CD4-positive, CD25-positive, alpha-beta regulatory T cell (primary cell): ENCODE data around the gene LACRT. TPM values are rescaled to one million over a fixed set of nuclear protein-coding genes. Genes with fewer than 3 reads are reported as not detected.
A peak's percentile ranks its signal among the peaks of the same experiment; 100 is the strongest.

Source experiments
- ATAC-seq, 2 donors: fragments of 150-1000 bp; cut with Tn5 transposase; one replicate each; pipeline ENCODE4 v1.10.0; 2021; ENCODE audit warnings: low read depth in 2 of 2, moderate number of reproducible peaks in 2 of 2, moderate library complexity in 1 of 2
- DNase-seq, 3 donors: peaks; one replicate each; pipeline versions ENCODE4 v3.0.0 to v3.0.0-alpha.2; 2012 to 2022; ENCODE audit warnings: mixed read lengths in 1 of 3
- H3K27ac ChIP-seq: one replicate; pipeline ENCODE4 v1.7.0; 2013; ENCODE audit warnings: mild to moderate bottlenecking, low read length; ENCODE audit not compliant: insufficient read depth, poor library complexity, severe bottlenecking
- H3K27me3 ChIP-seq: one replicate; pipeline ENCODE4 v1.7.0; 2013; ENCODE audit warnings: low read length; ENCODE audit not compliant: control insufficient read depth, insufficient read depth
- H3K36me3 ChIP-seq: one replicate; pipeline ENCODE4 v1.7.0; 2013; ENCODE audit warnings: mild to moderate bottlenecking, low read length, moderate library complexity; ENCODE audit not compliant: control insufficient read depth, insufficient read depth
- H3K4me1 ChIP-seq: 2 replicates; pipeline ENCODE4 v1.7.0; 2013; ENCODE audit warnings: mild to moderate bottlenecking, low read length; ENCODE audit not compliant: insufficient read depth, control insufficient read depth, poor library complexity, severe bottlenecking
- H3K4me3 ChIP-seq: one replicate; pipeline ENCODE4 v1.7.0; 2013; ENCODE audit warnings: low read depth, mild to moderate bottlenecking, low read length, moderate library complexity
- H3K9me3 ChIP-seq, 2 experiments: 1 replicate in 1 of 2; 2 replicates in 1 of 2; pipeline ENCODE4 v1.7.0; 2013; ENCODE audit warnings: low read length in 2 of 2, mild to moderate bottlenecking in 1 of 2, moderate library complexity in 1 of 2; ENCODE audit not compliant: control insufficient read depth in 2 of 2
- H3K27ac Mint-ChIP-seq, 3 donors: one replicate each; pipeline ENCODE4 v1.8.0; 2020 to 2022; ENCODE audit warnings: mild to moderate bottlenecking in 3 of 3, mixed read lengths in 3 of 3, moderate library complexity in 2 of 3
- H3K27me3 Mint-ChIP-seq: one replicate; pipeline ENCODE4 v1.8.0; 2022; ENCODE audit warnings: mild to moderate bottlenecking, mixed read lengths
- H3K36me3 Mint-ChIP-seq: one replicate; pipeline ENCODE4 v1.8.0; 2020; ENCODE audit warnings: mixed read lengths
- H3K4me1 Mint-ChIP-seq, 4 donors: one replicate each; pipeline ENCODE4 v1.8.0; 2020 to 2022; ENCODE audit warnings: mixed read lengths in 4 of 4, mild to moderate bottlenecking in 1 of 4
- H3K4me3 Mint-ChIP-seq, 4 donors: one replicate each; pipeline ENCODE4 v1.8.0; 2020 to 2022; ENCODE audit warnings: mild to moderate bottlenecking in 4 of 4, mixed read lengths in 4 of 4, moderate library complexity in 3 of 4
- H3K9me3 Mint-ChIP-seq, 7 donors: one replicate each; pipeline ENCODE4 v1.8.0; 2020 to 2022; ENCODE audit warnings: mixed read lengths in 7 of 7, mild to moderate bottlenecking in 3 of 7, moderate library complexity in 2 of 7
- polyA plus RNA-seq, 4 donors: library from polyadenylated mRNA; unstranded; fragments of 300-500 nt; fragmentation: Illumina TruSeq; gene quantifications; one replicate each; pipeline ENCODE4 v1.2.3, GENCODE V29; 2021
- total RNA-seq: library from RNA; stranded (reverse); gene quantifications from one replicate; pipeline ENCODE4 v1.2.3, GENCODE V29; 2022

The LACRT gene
- total and polyA plus RNA-seq, 5 donors from 2014 or later: not detected

- H3K4me1 ChIP-seq: no peaks in the 10 kb centered on the region
- Mint-ChIP-seq H3K27ac (no peak overlapping the region), H3K4me1 (peaks cover 0 to 3% (median 0%) of the 10 kb centered on the region in 4 donors), H3K27me3 (peaks cover 33% of the 10 kb centered on the region), H3K9me3 (peaks cover 0 to 11% (median 2%) of the 10 kb centered on the region in 7 donors), H3K4me3 (no peak overlapping the region), H3K36me3 (no peaks in the 10 kb centered on the region)
- peaks cover 6 to 8% of the 10 kb centered on the region in 2 experiments for H3K9me3 ChIP-seq
- no peak for DNase-seq
- no peaks in the 10 kb centered on the region for H3K36me3 ChIP-seq
- no peaks in the 10 kb centered on the region for H3K27me3 ChIP-seq
- H3K4me3 ChIP-seq: no peak overlapping the region
- H3K27ac ChIP-seq: no peak overlapping the region
- no peak for ATAC-seq
Observed at GRCh38 chr12:54631988-54632728, 2.5 kb downstream of the LACRT start.

- H3K27ac ChIP-seq: no peak overlapping the region
- Mint-ChIP-seq H3K36me3 (no peaks in the 10 kb centered on the region), H3K27ac (no peak overlapping the region), H3K9me3 (peaks cover 0 to 15% (median 2%) of the 10 kb centered on the region in 7 donors), H3K4me1 (peaks cover 0 to 3% (median 0%) of the 10 kb centered on the region in 4 donors), H3K27me3 (peaks cover 37% of the 10 kb centered on the region), H3K4me3 (no peak overlapping the region)
- no peaks in the 10 kb centered on the region for H3K4me1 ChIP-seq
- H3K36me3 ChIP-seq: no peaks in the 10 kb centered on the region
- peaks cover 6 to 9% of the 10 kb centered on the region in 2 experiments for H3K9me3 ChIP-seq
- no peak overlapping the region for H3K4me3 ChIP-seq
- ATAC-seq (no peak), DNase-seq (no peak)
- no peaks in the 10 kb centered on the region for H3K27me3 ChIP-seq
Observed at GRCh38 chr12:54631551-54631950, 3.1 kb downstream of the LACRT start.

GRCh38 chr12:54629925-54630324, 4.8 kb downstream of the LACRT start:
- Histone ChIP-seq H3K36me3 (no peaks in the 10 kb centered on the region), H3K27ac (no peak overlapping the region), H3K4me3 (no peak overlapping the region), H3K27me3 (peaks cover 9% of the 10 kb centered on the region), H3K4me1 (no peaks in the 10 kb centered on the region), H3K9me3 (peaks cover 6 to 9% of the 10 kb centered on the region in 2 experiments)
- H3K4me1 Mint-ChIP-seq: peaks cover 0 to 3% (median 0%) of the 10 kb centered on the region in 4 donors
- H3K36me3 Mint-ChIP-seq: no peaks in the 10 kb centered on the region
- no peak overlapping the region for H3K27ac Mint-ChIP-seq
- ATAC-seq: no peak
- DNase-seq: no peak
- H3K27me3 Mint-ChIP-seq: peaks cover 34% of the 10 kb centered on the region
- no peak overlapping the region for H3K4me3 Mint-ChIP-seq
- H3K9me3 Mint-ChIP-seq: peaks cover 0 to 19% (median 4%) of the 10 kb centered on the region in 7 donors

GRCh38 chr12:54628186-54628846, 6.4 kb downstream of the LACRT start:
- Histone ChIP-seq H3K27me3 (peaks cover 16% of the 10 kb centered on the region), H3K27ac (no peak overlapping the region), H3K9me3 (peaks cover 6 to 9% of the 10 kb centered on the region in 2 experiments), H3K36me3 (no peaks in the 10 kb centered on the region), H3K4me3 (no peak overlapping the region), H3K4me1 (no peaks in the 10 kb centered on the region)
- DNase-seq: no peak
- Mint-ChIP-seq H3K27ac (no peak overlapping the region), H3K36me3 (no peaks in the 10 kb centered on the region), H3K4me1 (peaks cover 0 to 3% (median 0%) of the 10 kb centered on the region in 4 donors), H3K4me3 (no peak overlapping the region), H3K27me3 (peaks cover 37% of the 10 kb centered on the region), H3K9me3 (peaks cover 0 to 19% (median 2%) of the 10 kb centered on the region in 7 donors)
- ATAC-seq: no peak

GRCh38 chr12:54627304-54627703, 7.4 kb downstream of the LACRT start:
- peaks cover 6 to 9% of the 10 kb centered on the region in 2 experiments for H3K9me3 ChIP-seq
- ATAC-seq (no peak), DNase-seq (no peak)
- H3K27me3 ChIP-seq: peaks cover 17% of the 10 kb centered on the region
- Mint-ChIP-seq H3K27me3 (peaks cover 44% of the 10 kb centered on the region), H3K4me1 (peaks cover 0 to 2% (median 0%) of the 10 kb centered on the region in 4 donors), H3K36me3 (no peaks in the 10 kb centered on the region), H3K9me3 (peaks cover 0 to 19% (median 2%) of the 10 kb centered on the region in 7 donors), H3K4me3 (no peak overlapping the region), H3K27ac (no peak overlapping the region)
- no peak overlapping the region for H3K27ac ChIP-seq
- no peaks in the 10 kb centered on the region for H3K4me1 ChIP-seq
- no peak overlapping the region for H3K4me3 ChIP-seq
- no peaks in the 10 kb centered on the region for H3K36me3 ChIP-seq

- H3K27me3 Mint-ChIP-seq: peaks cover 51% of the 10 kb centered on the region
Observed at GRCh38 chr12:54625598-54625997, 9.1 kb downstream of the LACRT start.

GRCh38 chr12:54624315-54625279, 10.1 kb downstream of the LACRT start:
- Mint-ChIP-seq H3K27ac (no peak overlapping the region), H3K36me3 (no peaks in the 10 kb centered on the region), H3K4me3 (peak overlapping the region in 1 of 4 donors; percentile 35)

More at GRCh38 chr12:54625598-54625997, 9.1 kb downstream of the LACRT start:
- peaks cover 24% of the 10 kb centered on the region for H3K27me3 ChIP-seq
- DNase-seq: no peak
- no peak overlapping the region for H3K27ac Mint-ChIP-seq
- no peak for ATAC-seq
- peaks cover 6 to 9% of the 10 kb centered on the region in 2 experiments for H3K9me3 ChIP-seq
- H3K4me1 ChIP-seq: no peaks in the 10 kb centered on the region
- peaks cover 0 to 19% (median 2%) of the 10 kb centered on the region in 7 donors for H3K9me3 Mint-ChIP-seq
- H3K4me1 Mint-ChIP-seq: no peaks in the 10 kb centered on the region
- H3K27ac ChIP-seq: no peak overlapping the region
- H3K4me3 ChIP-seq: no peak overlapping the region
- no peaks in the 10 kb centered on the region for H3K36me3 ChIP-seq
- H3K4me3 Mint-ChIP-seq: no peak overlapping the region
- no peaks in the 10 kb centered on the region for H3K36me3 Mint-ChIP-seq

More at GRCh38 chr12:54624315-54625279, 10.1 kb downstream of the LACRT start:
- no peak for ATAC-seq
- DNase-seq: no peak
- H3K4me1 ChIP-seq: no peaks in the 10 kb centered on the region
- H3K4me3 ChIP-seq: no peak overlapping the region
- H3K36me3 ChIP-seq: no peaks in the 10 kb centered on the region
- H3K9me3 ChIP-seq: peaks cover 6 to 9% of the 10 kb centered on the region in 2 experiments
- H3K4me1 Mint-ChIP-seq: no peaks in the 10 kb centered on the region
- H3K9me3 Mint-ChIP-seq: peaks cover 0 to 19% (median 2%) of the 10 kb centered on the region in 7 donors
- H3K27ac ChIP-seq: no peak overlapping the region
- peaks cover 52% of the 10 kb centered on the region for H3K27me3 Mint-ChIP-seq
- H3K27me3 ChIP-seq: peaks cover 24% of the 10 kb centered on the region
